Esophagus muscularis mucosa (tissue), 4 donors: ENCODE data around the gene GOLGA2. TPM values are rescaled to one million over a fixed set of nuclear protein-coding genes. Genes with fewer than 3 reads are reported as not detected.

Source experiments
- DNase-seq: peaks from one replicate; pipeline ENCODE4 v3.0.0-alpha.2; 2017; ENCODE audit errors: extremely low spot score
- H3K27ac ChIP-seq, 4 donors: fragments of 200-600 bp; sonication (generic); replicated peaks in 1 of 4; 1 replicate in 3 of 4; 2 replicates in 1 of 4; pipeline ENCODE4 v1.5.1; 2016 to 2019; ENCODE audit warnings: mild to moderate bottlenecking in 1 of 4
- H3K27me3 ChIP-seq, 4 donors: fragments of 200-600 bp; sonication (generic); one replicate each; pipeline versions ENCODE4 v1.5.1 to v1.6.0; 2016 to 2019
- H3K36me3 ChIP-seq, 4 donors: fragments of 200-600 bp; sonication (generic); one replicate each; pipeline ENCODE4 v1.5.1; 2016 to 2019
- H3K4me1 ChIP-seq, 4 donors: fragments of 200-600 bp; sonication (generic); one replicate each; pipeline ENCODE4 v1.5.1; 2016 to 2019
- H3K4me3 ChIP-seq, 4 donors: fragments of 200-600 bp; sonication (generic); 1 replicate in 2 of 4; 2 replicates in 2 of 4; pipeline ENCODE4 v1.5.1; 2016 to 2019; ENCODE audit warnings: mild to moderate bottlenecking in 4 of 4, moderate library complexity in 1 of 4
- H3K9me3 ChIP-seq, 4 donors: fragments of 200-600 bp; sonication (generic); 1 replicate in 3 of 4; 2 replicates in 1 of 4; pipeline ENCODE4 v1.5.1; 2016 to 2019
- CTCF ChIP-seq, 3 experiments: fragments of 200-600 bp in 2 of 3; fragments of 450-650 bp in 1 of 3; sonication (generic) in 2 of 3; IDR thresholded peaks; one replicate each; pipeline ENCODE4 v1.5.1; 2017 to 2019; ENCODE audit warnings: antibody characterized with exemption in 3 of 3, mild to moderate bottlenecking in 2 of 3, moderate library complexity in 1 of 3
- EP300 ChIP-seq: sonication (generic); formaldehyde crosslinking; IDR thresholded peaks from one replicate; pipeline ENCODE4 v1.6.1; 2017; ENCODE audit warnings: antibody characterized with exemption
- POLR2A ChIP-seq: fragments of 450-650 bp; IDR thresholded peaks from one replicate; pipeline ENCODE4 v1.6.1; 2017; ENCODE audit warnings: antibody characterized with exemption, moderate library complexity, mild to moderate bottlenecking, low read depth
- POLR2AphosphoS5 ChIP-seq, 2 donors: sonication (generic); formaldehyde crosslinking; IDR thresholded peaks; one replicate each; pipeline ENCODE4 v1.6.1; 2017; ENCODE audit warnings: antibody characterized with exemption in 2 of 2
- WGBS: methylation state at CpG from one replicate; pipeline ENCODE4 v1.1.5; 2018; 5-methylcytosine and 5-hydroxymethylcytosine counted together
- intact Hi-C: fragments of 100-400 bp; cut with DNase I; formaldehyde crosslinking; loops from one replicate; pipeline ENCODE4 v1.15.1; 2023
- small RNA-seq, 3 donors: library from RNA; depleted of rRNA; stranded (forward); fragments of <200 nt; gene quantifications; one replicate each; pipeline ENCODE3, GENCODE V24; 2016
- total RNA-seq, 4 donors: library from RNA; depleted of rRNA; stranded (reverse); fragments of >200 nt; gene quantifications; one replicate each; pipeline versions ENCODE4 v1.1.0 to v1.2.1, GENCODE V29; 2016

The GOLGA2 gene
- total RNA-seq, 4 donors from 2014 or later = 71.1 to 108 (median 101) TPM

GRCh38 chr9:128206484-128206883 lies 69.3 kb downstream of the GOLGA2 start:
- Histone ChIP-seq H3K36me3 (no peaks in the 10 kb centered on the region), H3K9me3 (no peaks in the 10 kb centered on the region), H3K4me1 (peaks cover 11 to 38% (median 32%) of the 10 kb centered on the region in 4 donors), H3K4me3 (no peak overlapping the region), H3K27ac (peak overlapping the region in 1 of 4 donors; percentile 15), H3K27me3 (peaks cover 0 to 21% (median 3%) of the 10 kb centered on the region in 4 donors)
- 86% methylated on average over 3 of the region's 3 CpGs for WGBS
- no peak for TF ChIP-seq EP300
- no peak for TF ChIP-seq POLR2A
- TF ChIP-seq CTCF (IDR thresholded peaks at IDR 0.05) = no peak
- TF ChIP-seq POLR2AphosphoS5 (IDR thresholded peaks at IDR 0.05) = no peak
- no peak for DNase-seq
- intact Hi-C loops = no loop called here

Small RNA genes within 50 kb of the gene (small RNA-seq; reads per million reads assigned to genes)
- gene MIR199B (20.1 to 34.5 (median 22.0) reads per million in 3 donors), gene MIR3154 (0 reads per million in 3 donors)

Other genes starting within 250 kb of the GOLGA2 start
- 10 to 100 TPM in 2 of 4 donors, 1 to 10 TPM in 2; 5.4 to 12.0 (median 9.7) TPM for gene NAIF1, start 208.7 kb downstream of the GOLGA2 start, total RNA-seq
- gene SLC25A25, start 207.8 kb downstream of the GOLGA2 start, total RNA-seq = 100 to 1,000 TPM in 1 of 4 donors, 10 to 100 TPM in 3; 14.5 to 140 (median 21.3) TPM
- gene PTGES2, start 148.3 kb downstream of the GOLGA2 start, total RNA-seq = 10 to 100 TPM; 58.0 to 72.7 (median 60.5) TPM
- gene LCN2, start 126.6 kb downstream of the GOLGA2 start, total RNA-seq = 1 to 10 TPM in 1 of 4 donors, under 1 TPM in 1, not detected in 2; 0.83 to 6.2 TPM
- gene BBLN, start 115.7 kb downstream of the GOLGA2 start, total RNA-seq = 100 to 1,000 TPM; 132 to 213 (median 148) TPM
- gene CIZ1, start 84.4 kb downstream of the GOLGA2 start, total RNA-seq = 100 to 1,000 TPM in 1 of 4 donors, 10 to 100 TPM in 3; 57.5 to 110 (median 73.2) TPM
- gene DNM1, start 72.6 kb downstream of the GOLGA2 start, total RNA-seq = 10 to 100 TPM; 10.9 to 27.0 (median 16.8) TPM
- 10 to 100 TPM; 16.2 to 26.6 (median 21.0) TPM for gene SWI5, start 269 bp upstream of the GOLGA2 start, total RNA-seq
- gene TRUB2, start 46.4 kb upstream of the GOLGA2 start, total RNA-seq = 10 to 100 TPM in 1 of 4 donors, 1 to 10 TPM in 3; 5.4 to 13.2 (median 9.5) TPM
- 10 to 100 TPM; 23.3 to 37.6 (median 30.1) TPM for gene COQ4, start 46.8 kb upstream of the GOLGA2 start, total RNA-seq
- 10 to 100 TPM; 15.8 to 35.6 (median 25.5) TPM for gene SLC27A4, start 64.5 kb upstream of the GOLGA2 start, total RNA-seq
- gene URM1, start 95.4 kb upstream of the GOLGA2 start, total RNA-seq = 10 to 100 TPM; 25.3 to 36.8 (median 28.3) TPM
- 10 to 100 TPM; 21.7 to 31.0 (median 27.5) TPM for gene CERCAM, start 144.8 kb upstream of the GOLGA2 start, total RNA-seq
- gene ODF2, start 180.0 kb upstream of the GOLGA2 start, total RNA-seq = 10 to 100 TPM; 18.1 to 34.3 (median 23.0) TPM
- gene GLE1, start 228.7 kb upstream of the GOLGA2 start, total RNA-seq = 10 to 100 TPM; 18.3 to 27.8 (median 20.5) TPM